ENCODE measurements around the gene RBBP4. TPM values are rescaled to one million over a fixed set of nuclear protein-coding genes. Genes with fewer than 3 reads are reported as not detected.

RBBP4 gene
- total and polyA plus RNA-seq, 2 of the 13 experiments (the other 11 are each of a cell fraction or from before 2014, with no cell fraction given), result 64.4 to 166 TPM

- H3K27ac ChIP-seq (ENCODE audit: extremely low read length, insufficient read depth, low read length), result peak overlapping the region; percentile 11
- no TSS peak for BruUV-seq (replicated peaks)
- peak overlapping the region; percentile 64 for H3K4me2 ChIP-seq (ENCODE audit: low read depth, low read length)
- H3K4me3 ChIP-seq (replicated peaks in 1 of 3; ENCODE audit: insufficient read depth in 1 of 3, low read depth in 2 of 3, low read length in 3 of 3), result peak overlapping the region in 1 of 3 experiments; percentile 31; a peak in 2 of 6 replicates
- intact Hi-C loops (cut with micrococcal nuclease; ENCODE audit: unreplicated experiment), result no loop called here
- ATAC-seq (peak; percentile 50), FAIRE-seq (no peak), DNase-seq (ENCODE audit: low spot score) (peak; percentile 61)
- no peaks in the 10 kb centered on the region for H4K20me1 ChIP-seq (ENCODE audit: insufficient read depth, low read length)
- in situ Hi-C loops (cut with HindIII; ENCODE audit: extremely low pct_ligation_motif_present, low pct_unique_long_range_greater_than_20kb), result no loop called here
- ChIA-PET POLR2A (interaction anchor here (0.9 to 1.6 kb wide), 4 partner anchors 16 to 25 kb away, joined by 4 to 5 read pairs (median 4); no protein-coding TSS in a partner anchor), CTCF (ENCODE audit: low intra/inter-chr PET ratio, low total read pairs) (no interaction called here)
- H3K9me3 ChIP-seq (ENCODE audit: low read length), result no peaks in the 10 kb centered on the region
- peaks cover 1 to 7% of the 10 kb centered on the region in 2 experiments; a peak in 2 of 5 replicates for H3K27me3 ChIP-seq (ENCODE audit: control insufficient read depth in 1 of 2, insufficient read depth in 2 of 2, low read length in 2 of 2)
- 0% methylated on average over 2 of the region's 9 CpGs for WGBS (ENCODE audit: low lambda C conversion rate)
- H3K9ac ChIP-seq (ENCODE audit: insufficient read depth, low read depth, low read length), result peak overlapping the region; percentile 42; the same call in 1 of the 2 replicates
- H3K36me3 ChIP-seq (replicated peaks in 1 of 2; ENCODE audit: control insufficient read depth in 1 of 2, insufficient read depth in 2 of 2, low read length in 2 of 2), result no peaks in the 10 kb centered on the region
- H3K4me1 ChIP-seq (ENCODE audit: insufficient read depth, low read length), result peaks cover 59% of the 10 kb centered on the region
- H3K79me2 ChIP-seq (ENCODE audit: insufficient read depth, low read length), result no peaks in the 10 kb centered on the region
- H2AFZ ChIP-seq (ENCODE audit: low read length), result no peak overlapping the region
- TF ChIP-seq ZNF382 (CRISPR knock-in tag; IDR thresholded peaks at IDR 0.05; ENCODE audit: borderline replicate concordance), result no peak
- no peak for TF ChIP-seq PRDM4 (CRISPR knock-in tag; IDR thresholded peaks at IDR 0.05; ENCODE audit: borderline replicate concordance)
- TF ChIP-seq PREB (CRISPR knock-in tag; IDR thresholded peaks at IDR 0.05), result no peak
- no peak for TF ChIP-seq NCOA5 (CRISPR knock-in tag; IDR thresholded peaks at IDR 0.05)
- TF ChIP-seq RFX3 (CRISPR knock-in tag; IDR thresholded peaks at IDR 0.05), result peak; percentile 85
- TF ChIP-seq ZSCAN22 (CRISPR knock-in tag; IDR thresholded peaks at IDR 0.05), result peak; percentile 82; the same call in 1 of the 2 replicates
- no peak for TF ChIP-seq KLF9 (CRISPR knock-in tag; IDR thresholded peaks at IDR 0.05; ENCODE audit: low read depth)
- TF ChIP-seq SIX1 (CRISPR knock-in tag; IDR thresholded peaks at IDR 0.05; ENCODE audit: borderline replicate concordance), result no peak
- TF ChIP-seq HDAC1 (CRISPR knock-in tag; IDR thresholded peaks at IDR 0.05), result peak; percentile 54; the same call in 1 of the 2 replicates
- TF ChIP-seq ZNF784 (CRISPR knock-in tag; IDR thresholded peaks at IDR 0.05; ENCODE audit: borderline replicate concordance), result no peak
- TF ChIP-seq SIN3A (IDR thresholded peaks at IDR 0.05; ENCODE audit: borderline replicate concordance, low read depth, low read length), result peak; percentile 95
- TF ChIP-seq CBX1 (IDR thresholded peaks at IDR 0.05; ENCODE audit: low read depth), result no peak
- no peak for TF ChIP-seq MYPOP (CRISPR knock-in tag; IDR thresholded peaks at IDR 0.05)
- TF ChIP-seq NFRKB (IDR thresholded peaks at IDR 0.05), result no peak
- no peak for TF ChIP-seq SP5 (CRISPR knock-in tag; IDR thresholded peaks at IDR 0.05; ENCODE audit: borderline replicate concordance, low read depth)
- no peak for TF ChIP-seq ZNF343 (CRISPR knock-in tag; IDR thresholded peaks at IDR 0.05)
- no peak for TF ChIP-seq ZNF501 (CRISPR knock-in tag; IDR thresholded peaks at IDR 0.05)
- TF ChIP-seq ONECUT2 (CRISPR knock-in tag; IDR thresholded peaks at IDR 0.05), result no peak
- peak; percentile 18 for TF ChIP-seq TEAD3 (CRISPR knock-in tag; optimal IDR thresholded peaks at IDR 0.05; ENCODE audit: borderline replicate concordance)
- peak; percentile 75; the same call in 1 of the 2 replicates for TF ChIP-seq TGIF2 (CRISPR knock-in tag; IDR thresholded peaks at IDR 0.05)
Measured at GRCh38 chr1:32733582-32734321, 82.7 kb downstream of the RBBP4 start.
